B cell (primary cell): Measurements from ENCODE around the gene ARFGAP3. TPM values are rescaled to one million over a fixed set of nuclear protein-coding genes. Genes with fewer than 3 reads are reported as not detected.

Source experiments
- ATAC-seq: fragments of 200-7000 bp; cut with Tn5 transposase; one replicate; pipeline ENCODE4 v1.10.0; 2021; ENCODE audit warnings: low read depth, mild to moderate bottlenecking, moderate number of reproducible peaks, moderate library complexity
- CTCF ChIA-PET: fragments of 350-600 bp; sonication (Branson Sonifier 250); formaldehyde crosslinking; loops from one replicate; lab custom pipeline; 2021; ENCODE audit warnings: antibody characterized with exemption, inconsistent platforms; lab: Charles Lee
- POLR2A ChIA-PET: fragments of 350-600 bp; sonication (Branson Sonifier 250); formaldehyde crosslinking; loops from one replicate; lab custom pipeline; 2021; ENCODE audit warnings: antibody characterized with exemption; lab: Charles Lee
- DNase-seq: peaks from one replicate; pipeline ENCODE4 v3.0.0; 2013
- H2AFZ ChIP-seq: 2 replicates; pipeline ENCODE4 v1.6.1; 2012; ENCODE audit warnings: mild to moderate bottlenecking, low read depth, low read length; ENCODE audit not compliant: insufficient read depth, poor library complexity, severe bottlenecking
- H3K27ac ChIP-seq, 2 donors: 1 replicate in 1 of 2; 2 replicates in 1 of 2; pipeline ENCODE4 v1.5.1; 2012 to 2013; ENCODE audit warnings: low read length in 2 of 2, mild to moderate bottlenecking in 2 of 2, moderate library complexity in 1 of 2
- H3K27me3 ChIP-seq, 4 experiments: fragments of 200-600 bp in 1 of 4; sonication (generic) in 1 of 4; replicated peaks in 1 of 4; 1 replicate in 2 of 4; 2 replicates in 2 of 4; pipeline versions ENCODE4 v1.6.1 to v1.7.0; 2013 to 2016; ENCODE audit warnings: low read length in 3 of 4, mild to moderate bottlenecking in 2 of 4, mixed read lengths in 1 of 4, moderate library complexity in 1 of 4; ENCODE audit not compliant: insufficient read depth in 4 of 4, control insufficient read depth in 3 of 4; ENCODE audit errors: control extremely low read depth in 1 of 4
- H3K36me3 ChIP-seq, 2 experiments: replicated peaks in 1 of 2; 1 replicate in 1 of 2; 2 replicates in 1 of 2; pipeline versions ENCODE4 v1.6.1 to v1.7.1; 2013; ENCODE audit warnings: low read length in 1 of 2; ENCODE audit not compliant: insufficient read depth in 2 of 2, control insufficient read depth in 1 of 2; ENCODE audit errors: control extremely low read depth in 1 of 2, extremely low read depth in 1 of 2
- H3K4me1 ChIP-seq, 2 donors: fragments of 200-600 bp in 1 of 2; sonication (generic) in 1 of 2; 1 replicate in 1 of 2; 2 replicates in 1 of 2; pipeline versions ENCODE4 v1.5.1 to v1.6.1; 2013 to 2017; ENCODE audit warnings: low read length in 2 of 2; ENCODE audit not compliant: control insufficient read depth in 2 of 2, insufficient read depth in 2 of 2
- H3K4me2 ChIP-seq: replicated peaks from 2 replicates; pipeline ENCODE3; 2012; ENCODE audit warnings: mild to moderate bottlenecking, low read depth, low read length; ENCODE audit not compliant: poor library complexity, severe bottlenecking
- H3K4me3 ChIP-seq, 5 experiments: fragments of 200-600 bp in 1 of 5; sonication (generic) in 1 of 5; 1 replicate in 3 of 5; 2 replicates in 2 of 5; pipeline versions ENCODE4 v1.5.1 to v1.7.0; 2011 to 2016; ENCODE audit warnings: low read length in 4 of 5, mild to moderate bottlenecking in 4 of 5, low read depth in 2 of 5, control low read depth in 1 of 5, moderate library complexity in 1 of 5; ENCODE audit not compliant: insufficient read depth in 1 of 5; ENCODE audit errors: control extremely low read depth in 1 of 5, extremely low read depth in 1 of 5
- H3K79me2 ChIP-seq: fragments of 200-600 bp; sonication (generic); one replicate; pipeline ENCODE4 v1.6.0; 2016; ENCODE audit warnings: low read length; ENCODE audit not compliant: control insufficient read depth, insufficient read depth
- H3K9ac ChIP-seq: fragments of 200-600 bp; sonication (generic); 2 replicates; pipeline ENCODE4 v1.6.1; 2017; ENCODE audit warnings: mild to moderate bottlenecking, low read length, moderate library complexity
- H3K9me3 ChIP-seq, 3 donors: one replicate each; pipeline versions ENCODE4 v1.6.1 to v1.7.1; 2013; ENCODE audit warnings: low read length in 2 of 3; ENCODE audit not compliant: control insufficient read depth in 2 of 3, insufficient read depth in 1 of 3; ENCODE audit errors: control extremely low read depth in 1 of 3
- H4K20me1 ChIP-seq: 2 replicates; pipeline ENCODE4 v1.6.0; 2012; ENCODE audit warnings: mild to moderate bottlenecking, low read length; ENCODE audit not compliant: insufficient read depth, control insufficient read depth, poor library complexity, severe bottlenecking
- H3K27ac Mint-ChIP-seq: one replicate; pipeline ENCODE4 v1.8.0; 2021; ENCODE audit warnings: mixed read lengths
- H3K27me3 Mint-ChIP-seq: one replicate; pipeline ENCODE4 v1.8.0; 2021; ENCODE audit warnings: mixed read lengths
- H3K4me1 Mint-ChIP-seq: one replicate; pipeline ENCODE4 v1.8.0; 2021; ENCODE audit warnings: mixed read lengths
- H3K4me3 Mint-ChIP-seq: one replicate; pipeline ENCODE4 v1.8.0; 2021; ENCODE audit warnings: mixed read lengths
- H3K9me3 Mint-ChIP-seq: one replicate; pipeline ENCODE4 v1.8.0; 2022; ENCODE audit warnings: mixed read lengths; ENCODE audit not compliant: insufficient read depth
- CTCF ChIP-seq: fragments of 200-600 bp; IDR thresholded peaks from one replicate; pipeline ENCODE4 v1.8.0; 2022; ENCODE audit warnings: antibody characterized with exemption, mild to moderate bottlenecking
- EZH2 ChIP-seq: IDR thresholded peaks from 2 replicates; pipeline ENCODE4 v1.6.1; 2012; ENCODE audit warnings: borderline replicate concordance, low read depth, mild to moderate bottlenecking, moderate library complexity, low read length; ENCODE audit not compliant: insufficient read depth, poor library complexity, severe bottlenecking
- WGBS: methylation state at CpG from one replicate; pipeline ENCODE4 v1.1.5; 2013; ENCODE audit warnings: missing lambda C conversion rate; ENCODE audit not compliant: insufficient coverage; 5-methylcytosine and 5-hydroxymethylcytosine counted together
- intact Hi-C: fragments of 100-400 bp; cut with micrococcal nuclease; formaldehyde crosslinking; loops from one replicate; pipeline ENCODE4 v1.10.0; 2022
- polyA plus RNA-seq: library from polyadenylated mRNA; depleted of rRNA; stranded (reverse); fragments of >200 nt; gene quantifications from 2 replicates; pipeline ENCODE4 v1.2.3, GENCODE V29; 2012
- total RNA-seq, 2 donors: library from RNA; stranded (reverse); fragments of 120-200 nt in 1 of 2; gene quantifications; 1 replicate in 1 of 2; 2 replicates in 1 of 2; pipeline versions ENCODE4 v1.2.3 to v1.2.4, GENCODE V29; 2013 to 2022

Gene ARFGAP3
- total and polyA plus RNA-seq, 2 donors (not counting 1 experiment from before 2014, with no cell fraction given), result 10.7 to 33.2 TPM

- Histone ChIP-seq H3K9ac (no peak overlapping the region), H3K4me3 (no peak overlapping the region), H2AFZ (no peak overlapping the region), H3K9me3 (no peaks in the 10 kb centered on the region), H3K27me3 (no peaks in the 10 kb centered on the region), H3K27ac (no peak overlapping the region), H4K20me1 (peaks cover 34% of the 10 kb centered on the region), H3K79me2 (peaks cover 47% of the 10 kb centered on the region), H3K36me3 (peaks cover 0 to 26% of the 10 kb centered on the region in 2 experiments), H3K4me2 (no peak overlapping the region), H3K4me1 (no peaks in the 10 kb centered on the region)
- 100% methylated on average over 1 of the region's 3 CpGs for WGBS
- Mint-ChIP-seq H3K9me3 (no peaks in the 10 kb centered on the region), H3K27me3 (no peaks in the 10 kb centered on the region), H3K27ac (no peak overlapping the region), H3K4me3 (no peak overlapping the region), H3K4me1 (no peaks in the 10 kb centered on the region)
- POLR2A ChIA-PET, result no interaction called here
- ATAC-seq (no peak), DNase-seq (no peak)
- CTCF ChIA-PET, result no interaction called here
- no peak for TF ChIP-seq EZH2
- TF ChIP-seq CTCF, result no peak
- intact Hi-C loops, result no loop called here
Measured at GRCh38 chr22:42847110-42847509, 10.0 kb downstream of the ARFGAP3 start.

GRCh38 chr22:42844756-42845155, 12.3 kb downstream of the ARFGAP3 start:
- no peak for TF ChIP-seq CTCF
- TF ChIP-seq EZH2, result no peak
- POLR2A ChIA-PET, result no interaction called here
- intact Hi-C loops, result no loop called here
- peaks cover 0 to 36% of the 10 kb centered on the region in 2 experiments for H3K36me3 ChIP-seq
- no peak for DNase-seq
- H3K4me1 Mint-ChIP-seq, result peaks cover 2% of the 10 kb centered on the region
- H3K9me3 Mint-ChIP-seq, result no peaks in the 10 kb centered on the region
- no peak for ATAC-seq
- no peak overlapping the region for H3K4me2 ChIP-seq
- H2AFZ ChIP-seq, result no peak overlapping the region
- H3K9ac ChIP-seq, result no peak overlapping the region
- H4K20me1 ChIP-seq, result peaks cover 16% of the 10 kb centered on the region
- no peaks in the 10 kb centered on the region for H3K27me3 Mint-ChIP-seq
- no peak overlapping the region for H3K27ac Mint-ChIP-seq
- H3K4me1 ChIP-seq, result no peaks in the 10 kb centered on the region
- H3K4me3 Mint-ChIP-seq, result no peak overlapping the region
- H3K79me2 ChIP-seq, result peaks cover 23% of the 10 kb centered on the region
- 71% methylated on average over 2 of the region's 4 CpGs for WGBS
- H3K9me3 ChIP-seq, result no peaks in the 10 kb centered on the region
- CTCF ChIA-PET, result interaction anchor here (0.6 to 1.0 kb wide), 2 partner anchors 13 to 22 kb away, joined by 3 to 4 read pairs; no protein-coding TSS in a partner anchor
- H3K27me3 ChIP-seq, result no peaks in the 10 kb centered on the region
- H3K4me3 ChIP-seq, result no peak overlapping the region
- no peak overlapping the region for H3K27ac ChIP-seq
